HG03045 (cell line): ENCODE measurements around the gene SMIM34.
"Not testable (repeated sequence)": the region's sequence is repeated elsewhere in the genome, so short reads cannot be mapped to it uniquely, and the experiment has no call there.

Experiments used
- ATAC-seq: cut with Tn5 transposase; IDR thresholded peaks from one replicate; pipeline ENCODE4 v1.9.1; 2021; ENCODE audit warnings: mild to moderate bottlenecking, moderate library complexity; ENCODE audit not compliant: unreplicated experiment

The SMIM34 gene, protein sequence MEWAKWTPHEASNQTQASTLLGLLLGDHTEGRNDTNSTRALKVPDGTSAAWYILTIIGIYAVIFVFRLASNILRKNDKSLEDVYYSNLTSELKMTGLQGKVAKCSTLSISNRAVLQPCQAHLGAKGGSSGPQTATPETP

DNA sequence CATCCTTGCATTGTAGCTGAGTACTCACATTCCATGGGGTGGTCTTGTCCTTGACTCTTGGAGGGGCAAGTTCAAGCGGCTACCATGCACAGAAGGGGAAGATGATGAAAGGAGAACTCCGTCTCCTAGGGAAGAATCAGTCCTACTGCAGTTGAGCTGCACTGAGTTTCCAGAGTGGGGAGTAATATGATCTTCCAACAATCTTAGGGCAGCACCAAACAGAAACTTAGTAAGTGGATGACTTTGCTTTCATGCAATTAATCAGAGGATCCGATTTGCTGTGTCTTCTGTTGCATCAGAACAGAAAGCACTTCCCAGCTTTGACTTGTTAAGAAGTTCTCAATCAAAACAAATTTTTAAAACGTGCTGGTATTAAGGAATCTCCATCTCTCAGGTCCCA is at the start of gene SMIM34:
SMIM34 (minus strand) TSS at position 147 of the 400 bp plus-strand sequence; CDS start at position 35, 112 bp downstream.
- ATAC-seq, result not testable (repeated sequence)

DNA sequence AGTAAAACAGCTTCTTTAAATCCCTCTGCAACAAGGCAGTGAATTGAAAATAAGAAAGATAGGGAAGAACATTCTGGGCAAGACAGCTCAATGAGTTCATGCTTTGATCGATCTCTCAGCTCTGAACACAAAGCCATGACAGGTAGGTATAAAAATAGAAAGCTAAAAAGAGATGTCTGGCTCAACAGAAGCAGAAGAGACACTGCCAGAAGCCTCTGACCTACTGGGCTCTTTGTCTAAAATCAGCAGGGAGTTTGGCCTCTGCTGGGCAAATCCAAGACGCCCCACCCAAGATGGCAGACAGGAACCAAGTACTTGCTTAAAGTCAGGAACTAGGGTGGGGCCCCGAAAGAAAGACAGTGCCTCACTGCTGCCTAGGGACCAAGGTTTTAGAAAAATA is 43.6 kb upstream of the SMIM34 start:
- ATAC-seq, result not testable (repeated sequence)

DNA sequence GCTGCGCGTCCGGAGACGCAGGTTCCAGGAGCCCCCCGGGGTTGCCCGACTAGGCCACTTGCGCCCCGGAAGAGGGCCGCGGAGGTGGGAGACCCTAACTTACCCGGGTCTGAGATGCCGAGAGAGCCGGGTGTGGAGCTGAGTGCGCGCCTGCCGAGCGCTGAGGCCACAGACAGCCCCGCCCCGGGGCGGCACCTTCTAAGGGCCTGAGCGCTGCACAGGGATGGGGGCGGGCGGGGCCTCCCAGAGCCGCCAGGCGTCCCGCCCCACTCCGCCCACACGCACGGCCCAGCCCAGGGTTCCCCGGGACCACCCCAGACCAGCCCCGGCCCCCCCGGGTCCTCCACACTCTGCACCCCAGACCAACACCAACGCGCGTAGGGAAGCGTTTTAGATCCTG is 35.7 kb upstream of the SMIM34 start:
- not testable (repeated sequence) for ATAC-seq

DNA sequence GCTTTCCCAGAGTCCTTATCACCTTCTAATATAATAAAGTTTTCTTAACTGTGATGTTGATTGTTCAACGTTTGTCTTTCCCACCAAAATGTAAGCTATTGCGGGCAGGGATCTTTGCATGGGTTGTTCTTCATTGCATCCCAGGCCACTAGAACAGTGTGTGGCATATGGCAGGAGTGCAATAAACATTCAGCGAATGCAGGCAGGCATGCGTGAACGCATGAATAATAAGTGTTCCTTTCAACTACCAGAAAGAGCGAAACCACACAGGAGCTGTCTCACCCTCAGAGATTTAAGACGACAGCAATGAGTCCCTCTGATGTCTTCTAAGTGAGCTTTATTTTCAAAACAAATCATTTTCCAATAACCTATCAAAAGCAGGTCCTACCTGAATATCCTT is 34.5 kb upstream of the SMIM34 start:
- not testable (repeated sequence) for ATAC-seq

DNA sequence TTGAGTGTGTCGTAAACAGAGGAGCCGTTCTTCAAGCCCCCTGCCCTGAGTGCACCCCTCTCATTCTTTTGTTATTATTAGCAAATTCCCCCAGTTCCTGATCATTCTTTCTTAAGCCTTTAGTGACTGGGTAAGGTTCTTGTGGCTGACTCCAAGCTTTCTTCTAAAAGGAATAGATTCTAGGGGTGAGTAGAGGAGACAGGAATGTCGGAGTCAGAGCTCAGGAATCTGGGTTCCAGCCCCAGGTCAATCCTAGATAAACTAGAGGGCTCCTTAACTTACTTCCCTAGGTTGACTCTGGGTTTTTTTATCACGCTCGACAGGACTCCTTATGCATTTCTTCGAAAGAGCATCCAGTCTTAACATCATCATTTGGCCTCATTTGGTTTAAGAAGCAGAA is 32.4 kb upstream of the SMIM34 start:
- not testable (repeated sequence) for ATAC-seq

DNA sequence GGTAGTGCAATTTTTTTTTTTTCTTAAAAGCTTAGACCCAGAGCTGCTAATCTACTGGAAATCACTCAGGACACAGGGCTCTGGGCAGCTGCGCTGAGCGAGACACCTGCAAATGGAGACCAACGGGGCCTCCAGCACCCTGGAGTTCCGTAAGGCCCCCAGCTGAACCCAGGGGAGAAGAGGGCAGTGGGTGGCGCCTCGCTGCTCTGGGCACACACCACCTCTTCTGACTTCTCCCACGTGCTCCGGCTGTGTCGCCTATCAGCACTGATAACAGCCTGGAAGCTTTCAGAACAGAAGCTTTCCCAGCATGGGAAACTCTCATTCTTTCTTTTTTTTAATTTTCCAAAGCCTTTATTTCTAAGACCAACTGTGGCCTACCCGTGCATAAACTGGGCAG is 31.9 kb upstream of the SMIM34 start:
- ATAC-seq, result not testable (repeated sequence)

DNA sequence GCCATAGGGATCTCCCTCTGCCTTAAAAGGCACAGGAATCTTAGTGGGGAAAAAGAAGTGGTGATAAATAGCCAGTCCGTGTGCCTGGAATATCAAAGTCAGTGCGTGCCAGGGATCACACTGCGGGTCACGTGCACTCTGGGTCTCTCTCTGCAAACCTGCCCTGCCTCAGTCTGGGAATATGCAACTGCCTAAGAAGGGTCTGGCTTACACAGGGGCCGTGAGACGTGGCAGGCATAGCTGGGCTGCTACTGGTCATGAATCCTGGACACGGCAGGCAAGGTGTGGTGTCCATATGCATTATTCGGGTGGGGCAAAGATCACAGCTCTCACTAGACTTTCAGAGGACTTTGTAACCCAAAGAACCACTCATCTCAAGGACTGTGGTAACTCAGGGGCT is 23.3 kb upstream of the SMIM34 start:
- not testable (repeated sequence) for ATAC-seq

DNA sequence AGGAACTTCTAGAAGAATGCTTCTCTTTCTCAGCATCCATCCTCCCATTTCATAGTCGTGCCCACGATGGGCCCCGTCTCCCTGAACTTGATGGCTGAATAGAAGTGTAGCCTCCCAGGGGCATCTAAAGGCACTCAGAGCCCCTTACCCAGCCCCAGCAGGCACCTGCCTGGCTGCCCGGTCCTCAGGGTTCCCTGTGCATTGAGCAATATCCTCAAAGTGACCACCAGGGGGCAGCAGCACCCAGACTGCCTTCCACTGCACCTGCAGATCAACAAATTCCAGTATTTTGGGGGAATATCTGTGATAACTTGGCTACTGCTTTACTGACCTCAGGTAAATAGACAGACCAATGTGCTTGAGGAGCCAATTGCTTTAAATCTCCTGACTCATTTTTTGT is 19.7 kb upstream of the SMIM34 start:
- ATAC-seq, result not testable (repeated sequence)

DNA sequence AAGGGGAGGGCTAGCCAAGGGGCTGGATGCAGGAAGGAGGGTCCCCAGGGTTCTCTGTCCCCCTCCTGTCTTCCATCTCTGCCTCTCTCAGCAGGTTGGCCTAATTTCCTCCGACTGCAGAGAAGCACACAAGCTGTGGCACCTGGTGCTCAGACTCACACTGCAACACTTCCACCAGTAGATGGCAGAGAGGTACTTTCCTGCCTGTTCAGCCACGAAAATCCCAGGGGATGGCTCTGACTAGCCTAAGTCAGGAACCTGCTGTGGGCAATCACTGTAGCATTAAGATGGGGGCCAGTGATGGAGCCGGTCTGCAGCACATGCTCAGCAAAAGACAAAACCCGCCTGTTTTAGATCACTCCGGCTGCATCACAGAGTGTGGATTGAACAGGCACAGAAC is 6.0 kb upstream of the SMIM34 start:
- ATAC-seq, result not testable (repeated sequence)

DNA sequence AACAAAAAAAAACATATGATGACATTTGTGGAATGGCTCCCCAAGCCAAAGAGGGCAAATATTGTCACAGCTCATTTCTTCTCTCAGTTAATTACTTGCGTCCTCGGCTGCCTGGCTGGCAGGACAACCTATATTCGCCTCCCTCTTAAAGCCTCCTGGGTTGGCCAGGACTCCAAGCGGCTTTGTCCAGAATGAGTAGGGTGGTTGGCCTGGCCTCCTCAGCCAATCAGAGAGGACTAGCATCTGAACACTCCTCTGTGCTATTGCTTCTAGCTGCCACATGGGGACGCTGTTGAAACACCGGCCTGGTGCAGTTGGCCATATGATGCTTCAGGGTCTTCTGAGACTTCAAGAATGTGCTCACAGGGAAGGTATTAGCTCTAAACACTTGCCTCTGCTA is 4.7 kb upstream of the SMIM34 start:
- not testable (repeated sequence) for ATAC-seq

DNA sequence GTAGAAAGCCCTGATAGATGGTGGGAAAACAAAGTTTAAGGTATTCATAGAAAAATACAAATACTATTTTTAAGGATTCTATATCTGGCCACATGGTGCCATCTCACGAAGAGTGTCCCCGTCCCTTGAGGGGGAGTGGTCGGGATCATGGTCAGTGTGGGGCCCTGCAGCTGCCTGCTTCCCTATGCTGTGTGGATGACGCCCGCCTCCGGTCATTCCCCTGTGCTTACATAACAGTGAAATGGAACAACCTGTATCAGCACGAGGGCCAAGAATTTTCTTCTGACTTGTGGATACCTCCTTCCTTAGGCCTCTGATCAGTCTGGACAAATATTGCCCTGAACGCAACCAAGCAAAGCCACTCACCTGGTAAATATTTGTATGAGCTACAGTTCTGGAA is 3.6 kb upstream of the SMIM34 start:
- not testable (repeated sequence) for ATAC-seq

DNA sequence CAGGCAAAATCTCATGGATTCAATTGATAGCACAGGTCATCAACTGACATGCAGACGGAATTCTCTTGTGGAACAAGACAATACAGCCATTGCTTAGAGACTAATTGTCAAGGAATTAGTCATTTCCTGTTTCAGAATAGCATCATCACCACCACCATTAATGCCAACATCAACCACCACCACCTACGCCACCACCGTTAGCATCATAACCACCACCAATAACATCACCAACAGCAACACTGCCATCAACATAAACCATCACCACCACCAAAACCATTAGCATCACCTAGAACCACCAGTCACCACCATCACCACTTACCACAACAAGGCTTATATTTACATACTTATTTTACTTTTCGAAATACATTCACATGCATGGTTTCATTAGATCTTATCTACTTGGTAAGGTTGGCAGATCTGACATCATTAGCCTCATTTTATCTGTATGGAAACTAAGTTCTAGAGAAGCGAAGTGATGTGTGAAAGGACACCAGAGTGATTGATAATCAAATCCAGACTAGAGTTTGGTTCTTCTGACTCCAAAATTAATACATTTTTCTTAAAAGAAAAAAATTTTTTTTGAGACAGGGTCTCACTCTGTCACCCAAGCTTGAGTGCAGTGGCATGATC is 6.2 kb downstream of the SMIM34 start:
- not testable (repeated sequence) for ATAC-seq

DNA sequence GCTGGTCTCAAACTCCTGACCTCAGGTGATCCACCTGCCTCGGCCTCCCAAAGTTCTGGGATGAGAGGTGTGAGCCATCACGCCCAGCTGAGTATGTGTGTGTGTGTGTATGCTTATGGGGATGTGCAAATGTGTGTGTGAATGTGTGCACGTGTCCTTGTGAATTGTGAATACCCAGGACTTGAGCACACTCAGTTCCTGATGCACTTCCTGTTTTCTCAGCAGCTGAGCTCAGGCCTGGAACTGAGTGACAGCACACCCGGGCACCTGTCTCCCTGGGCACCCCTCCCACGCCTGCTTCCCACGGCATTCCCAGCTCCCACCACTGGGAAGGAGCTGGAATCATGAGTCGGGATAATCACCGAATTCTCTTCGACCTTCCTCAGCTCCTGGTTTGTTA is 16.5 kb downstream of the SMIM34 start:
- not testable (repeated sequence) for ATAC-seq

DNA sequence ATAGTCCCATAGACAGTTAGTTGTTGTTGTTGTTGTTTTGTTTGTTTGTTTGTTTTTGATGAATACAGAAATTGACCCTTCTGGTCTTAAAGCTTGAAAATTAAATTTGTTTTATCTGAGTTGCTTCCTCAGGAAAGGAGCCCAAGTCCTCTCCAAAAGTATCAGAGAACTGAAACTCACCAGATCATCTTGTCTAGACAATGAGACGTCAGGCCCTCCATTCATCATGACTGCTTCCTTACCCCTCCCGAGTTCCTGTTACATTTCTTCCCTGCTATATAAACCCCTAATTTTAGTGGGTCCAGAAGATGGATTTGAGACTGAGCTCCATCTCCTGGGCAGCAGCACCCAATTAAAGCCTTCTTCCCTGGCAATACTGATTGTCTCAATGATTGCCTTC is 17.1 kb downstream of the SMIM34 start:
- ATAC-seq, result not testable (repeated sequence)

DNA sequence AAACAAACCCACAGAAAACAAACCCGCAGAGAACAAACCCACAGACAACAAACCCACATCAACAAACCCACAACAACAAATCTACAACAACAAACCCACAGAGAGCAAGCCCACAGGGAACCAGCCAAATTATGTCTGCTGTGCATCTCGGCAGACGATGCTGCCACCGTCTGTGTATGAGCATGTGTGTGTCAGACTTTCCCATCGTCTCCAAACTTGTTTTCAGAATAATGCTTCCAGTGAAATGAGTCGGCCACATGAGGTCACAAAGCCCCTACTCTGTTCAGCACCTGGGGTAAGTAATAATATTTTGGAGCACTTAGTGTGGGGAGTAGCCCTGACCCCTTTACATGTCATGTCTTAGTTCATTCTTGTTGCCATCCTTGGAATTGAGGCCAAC is 17.6 kb downstream of the SMIM34 start:
- ATAC-seq, result not testable (repeated sequence)

DNA sequence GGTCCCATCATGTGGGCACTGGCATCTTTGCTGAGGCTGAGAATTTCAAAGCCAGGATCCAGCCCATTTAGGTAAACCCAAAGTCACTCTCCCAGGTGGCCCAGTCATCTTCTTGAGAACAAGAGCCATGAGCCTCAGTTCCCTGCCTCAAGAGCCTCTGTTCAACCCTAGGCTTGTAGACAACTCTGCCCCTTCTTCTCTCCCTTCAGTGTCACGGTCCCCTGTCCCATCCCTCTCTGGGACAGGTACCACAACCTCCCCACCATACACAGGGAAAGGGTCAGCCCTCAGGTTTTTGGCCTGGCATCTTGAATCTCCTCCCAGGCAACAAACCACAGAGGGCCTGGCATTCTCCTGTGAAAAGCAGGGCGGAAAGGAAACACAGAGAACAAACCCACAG is 18.1 kb downstream of the SMIM34 start:
- ATAC-seq, result not testable (repeated sequence)

DNA sequence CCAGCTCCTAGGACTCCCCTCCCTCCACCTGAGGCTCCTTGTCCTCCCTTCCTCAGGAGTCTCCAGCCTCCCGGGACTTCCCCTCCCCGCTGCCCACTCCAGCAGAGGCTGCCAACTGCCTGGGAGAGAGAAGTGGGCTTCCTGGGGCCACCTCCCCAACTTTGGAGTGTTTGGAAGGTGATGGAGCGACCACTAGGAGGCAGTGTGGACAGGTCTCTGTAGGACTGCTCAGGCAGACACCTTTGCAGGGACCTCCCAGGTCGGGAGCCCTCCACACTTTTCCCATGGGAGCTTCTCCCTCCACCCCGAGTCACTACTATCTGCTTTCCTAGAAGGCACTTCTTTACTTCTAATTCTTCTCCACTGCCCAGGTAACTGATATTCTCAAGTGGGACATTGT is 19.0 kb downstream of the SMIM34 start:
- not testable (repeated sequence) for ATAC-seq

DNA sequence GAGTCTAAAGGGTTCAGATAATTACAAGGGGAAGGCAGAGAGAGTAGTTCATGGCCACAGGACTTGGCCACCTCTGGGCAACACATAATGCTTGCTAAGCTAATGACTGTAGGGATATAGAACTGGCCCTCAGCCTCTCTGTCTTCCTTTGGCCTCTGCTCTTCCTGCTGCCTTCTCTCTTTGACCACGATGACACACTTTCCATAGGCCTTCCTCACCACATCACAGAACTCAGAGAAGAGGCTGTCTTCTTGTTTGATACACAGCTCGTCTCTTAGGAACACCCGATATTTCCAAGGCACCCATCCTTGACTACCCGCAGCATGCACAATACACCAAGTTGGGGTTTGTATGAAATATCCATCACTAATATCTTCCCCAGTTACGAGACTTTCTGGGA is 23.2 kb downstream of the SMIM34 start:
- not testable (repeated sequence) for ATAC-seq

DNA sequence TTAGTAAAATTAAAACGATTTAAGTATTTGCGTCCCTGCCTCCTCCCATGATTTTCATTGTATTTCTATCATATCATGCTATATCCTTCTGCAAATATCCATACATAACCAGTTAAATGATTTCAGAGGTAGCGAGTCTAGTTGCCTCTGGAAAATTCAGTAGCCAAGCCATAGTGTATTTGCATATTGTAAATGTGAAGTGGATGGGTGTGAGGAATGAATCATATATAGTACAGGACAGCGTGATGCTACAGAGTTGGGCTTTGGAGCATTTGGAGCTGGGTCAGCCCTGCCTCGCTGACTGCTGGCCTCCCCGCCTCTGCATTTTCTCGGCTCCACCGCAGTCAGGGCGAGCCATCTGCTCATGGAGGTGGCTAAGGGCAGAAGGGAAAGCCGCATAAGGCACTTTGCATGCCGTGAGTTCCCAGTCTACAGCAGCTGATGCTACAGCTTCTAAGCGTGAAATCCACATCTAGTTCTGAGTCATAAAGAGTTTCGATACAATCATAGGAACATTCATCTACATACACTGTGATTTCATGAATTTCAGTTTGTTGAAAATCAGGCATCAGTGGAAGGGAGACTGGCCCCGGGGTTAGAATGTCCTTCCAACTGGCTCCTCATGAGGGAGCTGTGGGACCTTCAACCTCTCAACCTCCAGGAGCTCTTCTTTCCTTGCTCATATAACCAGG is 39.9 kb downstream of the SMIM34 start:
- ATAC-seq, result peak; percentile 87

DNA sequence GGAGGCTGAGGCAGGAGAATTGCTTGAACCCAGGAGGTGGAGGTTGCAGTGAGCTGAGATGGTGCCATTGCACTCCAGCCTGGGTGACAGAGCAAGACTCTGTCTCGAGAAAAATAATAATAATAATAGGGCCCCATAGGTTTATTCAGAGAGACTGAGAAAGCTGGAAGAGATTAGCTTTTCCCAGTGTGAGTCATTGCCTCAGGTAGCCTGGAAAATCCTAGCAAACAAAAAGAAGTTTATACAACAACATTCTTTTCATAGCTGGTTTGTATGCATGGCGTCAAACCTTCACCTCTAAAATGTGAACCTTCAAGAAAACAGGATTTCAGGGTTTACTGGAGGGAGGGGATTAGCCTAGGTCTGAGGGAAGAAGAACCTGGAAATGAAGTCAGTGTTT is 40.6 kb downstream of the SMIM34 start:
- not testable (repeated sequence) for ATAC-seq

DNA sequence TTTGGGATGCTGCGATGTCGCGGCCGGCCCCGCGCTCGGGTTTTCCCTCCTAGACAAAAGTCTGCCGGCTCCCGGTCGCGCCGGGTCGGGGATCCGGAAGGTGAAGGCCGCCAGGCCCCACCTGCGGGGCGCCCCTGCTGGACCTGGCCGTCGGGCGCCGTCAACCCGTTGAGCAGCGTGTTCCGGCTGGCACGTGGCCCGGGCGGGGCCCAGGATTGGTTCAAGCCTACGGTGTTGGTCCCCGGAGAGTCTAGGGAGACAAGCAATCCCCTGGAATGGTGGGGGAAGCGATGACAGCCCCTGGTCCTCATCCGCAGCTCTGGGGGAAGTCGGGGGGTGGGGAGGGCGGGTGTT is 48.2 kb downstream of the SMIM34 start:
- peak; percentile 61 for ATAC-seq

DNA sequence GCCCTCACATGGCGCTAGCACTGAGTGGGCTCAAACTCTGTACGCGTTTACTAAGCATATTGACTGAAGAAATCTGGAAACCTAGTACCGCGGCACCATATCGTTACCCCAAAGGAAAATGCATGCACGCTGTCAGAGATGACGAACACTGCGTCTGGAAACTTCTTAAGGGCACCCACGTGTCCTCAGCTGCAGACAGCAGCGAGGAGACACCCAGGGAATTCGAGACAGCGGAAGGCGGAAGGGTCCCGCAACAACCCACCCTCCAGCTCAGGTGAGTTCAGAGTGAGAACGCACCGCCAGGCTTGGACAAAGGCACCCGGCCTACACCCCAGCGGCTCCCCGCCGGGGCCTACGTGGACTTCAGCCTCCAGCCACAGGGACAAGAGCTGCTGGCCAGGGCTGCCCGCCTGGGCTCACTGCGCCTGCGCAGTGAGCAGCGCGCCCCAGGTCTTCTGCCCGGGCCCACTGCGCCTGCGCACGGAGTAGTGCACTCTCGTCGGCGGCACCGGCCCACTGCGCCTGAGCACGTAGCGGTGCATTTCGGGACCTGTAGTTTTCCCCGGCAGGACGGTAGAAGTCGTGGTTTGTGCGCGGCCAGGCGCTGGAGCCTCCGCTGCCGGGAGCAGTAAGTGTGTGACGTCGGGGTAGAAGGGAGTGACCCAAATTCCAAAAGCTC is 48.7 kb downstream of the SMIM34 start, which contains the start of gene SMIM11:
SMIM11 (plus strand) TSS at position 568 of the 679 bp plus-strand sequence. CDS start 3,998 bp downstream, outside the sequence.
- peak; percentile 86 for ATAC-seq
